Natural killer cell (primary cell): Measurements from ENCODE around the gene EPHA6. TPM values are rescaled to one million over a fixed set of nuclear protein-coding genes. Genes with fewer than 3 reads are reported as not detected.
"Not testable (repeated sequence)": the region's sequence is repeated elsewhere in the genome, so short reads cannot be mapped to it uniquely, and the experiment has no call there.

Experiments
- ATAC-seq, 3 donors: fragments of 150-1000 bp in 2 of 3; fragments of 200-7000 bp in 1 of 3; cut with Tn5 transposase; 1 replicate in 1 of 3; 2 replicates in 2 of 3; pipeline ENCODE4 v1.10.0; 2021; ENCODE audit warnings: mild to moderate bottlenecking in 2 of 3, moderate library complexity in 2 of 3
- DNase-seq, 2 donors: peaks; one replicate each; pipeline versions ENCODE4 v3.0.0 to v3.0.0-alpha.2; 2013 to 2021; ENCODE audit warnings: mixed read lengths in 1 of 2
- H3K27ac ChIP-seq: one replicate; pipeline ENCODE4 v1.5.1; 2013; ENCODE audit warnings: mild to moderate bottlenecking, low read length
- H3K27me3 ChIP-seq: one replicate; pipeline ENCODE4 v1.6.1; 2013; ENCODE audit warnings: low read length; ENCODE audit not compliant: control insufficient read depth, insufficient read depth
- H3K36me3 ChIP-seq: one replicate; pipeline ENCODE4 v1.6.1; 2013; ENCODE audit warnings: low read length; ENCODE audit not compliant: control insufficient read depth, insufficient read depth
- H3K4me1 ChIP-seq: one replicate; pipeline ENCODE4 v1.6.1; 2013; ENCODE audit warnings: low read length; ENCODE audit not compliant: control insufficient read depth, insufficient read depth
- H3K4me3 ChIP-seq: one replicate; pipeline ENCODE4 v1.5.1; 2013; ENCODE audit warnings: low read length
- H3K9me3 ChIP-seq: one replicate; pipeline ENCODE4 v1.6.1; 2013; ENCODE audit warnings: low read length; ENCODE audit not compliant: control insufficient read depth, insufficient read depth
- H3K27ac Mint-ChIP-seq, 2 donors: one replicate each; pipeline ENCODE4 v1.8.0; 2022; ENCODE audit warnings: mild to moderate bottlenecking in 2 of 2, mixed read lengths in 2 of 2, moderate library complexity in 1 of 2
- H3K27me3 Mint-ChIP-seq, 2 donors: one replicate each; pipeline ENCODE4 v1.8.0; 2022; ENCODE audit warnings: low read depth in 2 of 2, mixed read lengths in 2 of 2
- H3K36me3 Mint-ChIP-seq: one replicate; pipeline ENCODE4 v1.8.0; 2022; ENCODE audit warnings: mixed read lengths
- H3K4me1 Mint-ChIP-seq, 2 donors: one replicate each; pipeline ENCODE4 v1.8.0; 2022; ENCODE audit warnings: mixed read lengths in 2 of 2
- H3K4me3 Mint-ChIP-seq: one replicate; pipeline ENCODE4 v1.8.0; 2022; ENCODE audit warnings: mild to moderate bottlenecking, moderate library complexity, mixed read lengths
- H3K9me3 Mint-ChIP-seq, 2 donors: one replicate each; pipeline ENCODE4 v1.8.0; 2022; ENCODE audit warnings: mixed read lengths in 2 of 2
- CTCF ChIP-seq: fragments of 200-600 bp; IDR thresholded peaks from one replicate; pipeline ENCODE4 v1.8.0; 2022; ENCODE audit warnings: antibody characterized with exemption
- WGBS: methylation state at CpG from one replicate; pipeline ENCODE4 v1.1.7; 2013; ENCODE audit warnings: missing lambda C conversion rate; ENCODE audit not compliant: insufficient coverage; 5-methylcytosine and 5-hydroxymethylcytosine counted together
- intact Hi-C: fragments of 100-400 bp; cut with micrococcal nuclease; formaldehyde crosslinking; loops from one replicate; pipeline ENCODE4 v1.14.2; 2022
- total RNA-seq, 4 donors: library from RNA; stranded (reverse); fragments of 120-200 nt in 1 of 4; gene quantifications; one replicate each; pipeline versions ENCODE4 v1.2.3 to v1.2.4, GENCODE V29; 2013 to 2022

Gene EPHA6
- total RNA-seq, 3 donors from 2014 or later (not counting 1 experiment from before 2014, with no cell fraction given): not detected

DNA sequence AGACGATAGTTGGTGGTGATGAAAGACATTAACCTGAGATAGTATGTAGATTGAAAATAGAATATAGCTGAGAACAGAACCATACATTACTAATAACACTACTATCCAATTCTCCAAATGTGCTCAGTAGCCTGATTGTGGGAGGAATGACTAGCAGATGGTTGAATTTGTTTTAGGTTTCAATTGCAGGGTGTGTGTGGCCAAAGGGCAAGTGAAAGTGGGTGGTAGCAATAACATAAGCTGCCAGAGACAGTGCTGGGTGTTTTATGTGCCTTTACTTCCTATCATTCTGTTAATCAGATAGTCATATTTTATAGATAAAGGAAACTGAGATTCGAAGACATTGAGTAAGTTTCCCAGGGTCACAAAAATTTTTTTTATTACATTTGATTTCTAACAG is 700.7 kb downstream of the EPHA6 start:
- Mint-ChIP-seq H3K36me3 (no peaks in the 10 kb centered on the region), H3K4me1 (no peaks in the 10 kb centered on the region), H3K27me3 (no peaks in the 10 kb centered on the region), H3K4me3 (no peak overlapping the region), H3K27ac (no peak overlapping the region), H3K9me3 (peaks cover 5 to 6% of the 10 kb centered on the region in 2 donors)
- no peaks in the 10 kb centered on the region for H3K36me3 ChIP-seq
- H3K27me3 ChIP-seq: no peaks in the 10 kb centered on the region
- no peak overlapping the region for H3K4me3 ChIP-seq
- no peak overlapping the region for H3K27ac ChIP-seq
- no CpG with 5 or more reads among the region's 2 CpGs for WGBS
- no peak for ATAC-seq
- H3K4me1 ChIP-seq: no peaks in the 10 kb centered on the region
- intact Hi-C loops: no loop called here
- TF ChIP-seq CTCF: no peak
- no peak for DNase-seq
- H3K9me3 ChIP-seq: peaks cover 3% of the 10 kb centered on the region

- Histone ChIP-seq H3K9me3 (peaks cover 12% of the 10 kb centered on the region), H3K27me3 (no peaks in the 10 kb centered on the region), H3K4me3 (no peak overlapping the region), H3K4me1 (no peaks in the 10 kb centered on the region), H3K27ac (no peak overlapping the region), H3K36me3 (no peaks in the 10 kb centered on the region)
- peaks cover 6 to 10% of the 10 kb centered on the region in 2 donors for H3K9me3 Mint-ChIP-seq
- TF ChIP-seq CTCF: no peak
- H3K27ac Mint-ChIP-seq: no peak overlapping the region
- no CpG with 5 or more reads among the region's 2 CpGs for WGBS
- H3K27me3 Mint-ChIP-seq: no peaks in the 10 kb centered on the region
- ATAC-seq (no peak), DNase-seq (no peak)
- intact Hi-C loops: no loop called here
- H3K36me3 Mint-ChIP-seq: no peaks in the 10 kb centered on the region
- no peaks in the 10 kb centered on the region for H3K4me1 Mint-ChIP-seq
- no peak overlapping the region for H3K4me3 Mint-ChIP-seq
Measured at GRCh38 chr3:97530691-97531090, 716.3 kb downstream of the EPHA6 start.

DNA sequence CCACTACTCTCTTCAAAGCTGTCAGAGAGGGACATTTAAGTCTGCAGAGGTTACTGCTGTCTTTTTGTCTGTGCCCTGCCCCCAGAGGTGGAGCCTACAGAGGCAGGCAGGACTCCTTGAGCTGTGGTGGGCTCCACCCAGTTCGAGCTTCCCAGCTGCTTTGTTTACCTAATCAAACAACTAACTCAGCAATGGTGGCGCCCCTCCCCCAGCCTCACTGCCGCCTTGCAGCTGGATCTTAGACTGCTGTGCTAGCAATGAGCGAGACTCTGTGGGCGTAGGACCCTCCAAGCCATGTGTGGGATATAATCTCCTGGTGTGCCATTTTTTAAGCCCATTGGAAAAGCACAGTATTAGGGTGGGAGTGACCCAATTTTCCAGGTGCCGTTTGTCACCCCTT is 733.2 kb downstream of the EPHA6 start:
- H3K9me3 Mint-ChIP-seq, H3K4me1 ChIP-seq, DNase-seq, H3K4me1 Mint-ChIP-seq, intact Hi-C loops, H3K27ac Mint-ChIP-seq, H3K27me3 ChIP-seq, H3K27ac ChIP-seq, H3K4me3 ChIP-seq, H3K36me3 ChIP-seq, H3K36me3 Mint-ChIP-seq, H3K9me3 ChIP-seq, H3K4me3 Mint-ChIP-seq, ATAC-seq, H3K27me3 Mint-ChIP-seq: not testable (repeated sequence)
- 92% methylated on average over 5 of the region's 6 CpGs for WGBS

- no peak for ATAC-seq
- no peaks in the 10 kb centered on the region for H3K27me3 ChIP-seq
- no peaks in the 10 kb centered on the region for H3K27me3 Mint-ChIP-seq
- no peaks in the 10 kb centered on the region for H3K36me3 ChIP-seq
- no peak overlapping the region for H3K4me3 ChIP-seq
- 76% methylated on average over 2 of the region's 2 CpGs for WGBS
- no peaks in the 10 kb centered on the region for H3K36me3 Mint-ChIP-seq
- H3K9me3 Mint-ChIP-seq: peaks cover 5 to 9% of the 10 kb centered on the region in 2 donors
- no peak overlapping the region for H3K4me3 Mint-ChIP-seq
- no peak for DNase-seq
- H3K27ac ChIP-seq: no peak overlapping the region
- H3K9me3 ChIP-seq: peaks cover 2% of the 10 kb centered on the region
- H3K27ac Mint-ChIP-seq: no peak overlapping the region
- TF ChIP-seq CTCF: no peak
- intact Hi-C loops: no loop called here
- H3K4me1 Mint-ChIP-seq: no peaks in the 10 kb centered on the region
- H3K4me1 ChIP-seq: no peaks in the 10 kb centered on the region
Measured at GRCh38 chr3:97550408-97550807, 736.0 kb downstream of the EPHA6 start.
